GM12891 (cell line): ENCODE results near the gene MUC6.

Experiments
- POLR2A ChIP-seq: IDR thresholded peaks from 2 replicates; pipeline ENCODE4 v1.6.1; 2011; ENCODE audit warnings: low read depth, low read length, control low read depth
- POLR2AphosphoS5 ChIP-seq: IDR thresholded peaks from 2 replicates; pipeline ENCODE4 v1.6.1; 2011; ENCODE audit warnings: low read depth, low read length, control low read depth

GRCh38 chr11:1041936-1042608, 5.6 kb upstream of the MUC6 start:
- TF ChIP-seq POLR2A = no peak
- no peak for TF ChIP-seq POLR2AphosphoS5
